ENCODE data around the gene PARP15.

- TF ChIP-seq POLR2A (IDR thresholded peaks at IDR 0.05), result no peak
- TF ChIP-seq CTCF (IDR thresholded peaks at IDR 0.05), result no peak
- TF ChIP-seq POLR2AphosphoS5 (IDR thresholded peaks at IDR 0.05; ENCODE audit: insufficient read depth in 1 of 2, low read depth in 1 of 2), result no peak
Observed at GRCh38 chr3:122628567-122628966, 51.1 kb downstream of the PARP15 start.

All from vagina (tissue), 2 donors.